ENCODE measurements around the gene PC.

DNA sequence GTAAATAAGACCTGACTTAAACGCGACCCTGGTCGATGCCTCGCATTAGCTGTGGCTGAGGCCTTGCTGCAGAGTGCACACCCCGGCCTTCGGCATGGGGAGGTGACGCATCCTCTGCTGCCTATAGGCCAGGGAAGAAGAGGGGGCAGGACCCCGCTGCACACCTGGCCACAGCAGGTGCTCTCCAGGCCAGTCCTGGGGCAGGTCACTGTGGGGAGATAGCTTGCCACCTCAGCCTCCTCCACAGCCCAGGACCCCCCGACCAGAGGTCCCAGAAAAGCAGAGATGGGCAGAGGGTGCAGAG is 88.7 kb downstream of the PC start:
- TF ChIP-seq CTCF (IDR thresholded peaks at IDR 0.05 in 2 of 3, conservative IDR thresholded peaks at IDR 0.05 in 1 of 3; ENCODE audit: insufficient read depth in 2 of 3, low read depth in 1 of 3, low read length in 3 of 3), result no peak
- TF ChIP-seq ZNF143 (CRISPR knock-in tag; IDR thresholded peaks at IDR 0.05), result no peak
- no peak for TF ChIP-seq MTA3 (IDR thresholded peaks at IDR 0.05; ENCODE audit: borderline replicate concordance)
- no peak for TF ChIP-seq ZNF830 (CRISPR knock-in tag; IDR thresholded peaks at IDR 0.05)
- TF ChIP-seq, protein P1, sequence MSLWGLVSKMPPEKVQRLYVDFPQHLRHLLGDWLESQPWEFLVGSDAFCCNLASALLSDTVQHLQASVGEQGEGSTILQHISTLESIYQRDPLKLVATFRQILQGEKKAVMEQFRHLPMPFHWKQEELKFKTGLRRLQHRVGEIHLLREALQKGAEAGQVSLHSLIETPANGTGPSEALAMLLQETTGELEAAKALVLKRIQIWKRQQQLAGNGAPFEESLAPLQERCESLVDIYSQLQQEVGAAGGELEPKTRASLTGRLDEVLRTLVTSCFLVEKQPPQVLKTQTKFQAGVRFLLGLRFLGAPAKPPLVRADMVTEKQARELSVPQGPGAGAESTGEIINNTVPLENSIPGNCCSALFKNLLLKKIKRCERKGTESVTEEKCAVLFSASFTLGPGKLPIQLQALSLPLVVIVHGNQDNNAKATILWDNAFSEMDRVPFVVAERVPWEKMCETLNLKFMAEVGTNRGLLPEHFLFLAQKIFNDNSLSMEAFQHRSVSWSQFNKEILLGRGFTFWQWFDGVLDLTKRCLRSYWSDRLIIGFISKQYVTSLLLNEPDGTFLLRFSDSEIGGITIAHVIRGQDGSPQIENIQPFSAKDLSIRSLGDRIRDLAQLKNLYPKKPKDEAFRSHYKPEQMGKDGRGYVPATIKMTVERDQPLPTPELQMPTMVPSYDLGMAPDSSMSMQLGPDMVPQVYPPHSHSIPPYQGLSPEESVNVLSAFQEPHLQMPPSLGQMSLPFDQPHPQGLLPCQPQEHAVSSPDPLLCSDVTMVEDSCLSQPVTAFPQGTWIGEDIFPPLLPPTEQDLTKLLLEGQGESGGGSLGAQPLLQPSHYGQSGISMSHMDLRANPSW (CRISPR knock-in tag; IDR thresholded peaks at IDR 0.05), result no peak
- no peak for TF ChIP-seq ZNF384 (IDR thresholded peaks at IDR 0.05; ENCODE audit: low read depth, low read length)
- TF ChIP-seq ARNT (IDR thresholded peaks at IDR 0.05), result no peak
- no peak for TF ChIP-seq E2F5 (CRISPR knock-in tag; IDR thresholded peaks at IDR 0.05)
- no peak for TF ChIP-seq ATF6 (CRISPR knock-in tag; IDR thresholded peaks at IDR 0.05)
- no peak for TF ChIP-seq JUND (IDR thresholded peaks at IDR 0.05; ENCODE audit: borderline replicate concordance, low read depth, low read length)
- TF ChIP-seq JUND (tag; IDR thresholded peaks at IDR 0.05; ENCODE audit: borderline replicate concordance, low read depth, low read length), result no peak
- TF ChIP-seq SIN3B (IDR thresholded peaks at IDR 0.05; ENCODE audit: low read depth), result no peak
- TF ChIP-seq, protein P2, sequence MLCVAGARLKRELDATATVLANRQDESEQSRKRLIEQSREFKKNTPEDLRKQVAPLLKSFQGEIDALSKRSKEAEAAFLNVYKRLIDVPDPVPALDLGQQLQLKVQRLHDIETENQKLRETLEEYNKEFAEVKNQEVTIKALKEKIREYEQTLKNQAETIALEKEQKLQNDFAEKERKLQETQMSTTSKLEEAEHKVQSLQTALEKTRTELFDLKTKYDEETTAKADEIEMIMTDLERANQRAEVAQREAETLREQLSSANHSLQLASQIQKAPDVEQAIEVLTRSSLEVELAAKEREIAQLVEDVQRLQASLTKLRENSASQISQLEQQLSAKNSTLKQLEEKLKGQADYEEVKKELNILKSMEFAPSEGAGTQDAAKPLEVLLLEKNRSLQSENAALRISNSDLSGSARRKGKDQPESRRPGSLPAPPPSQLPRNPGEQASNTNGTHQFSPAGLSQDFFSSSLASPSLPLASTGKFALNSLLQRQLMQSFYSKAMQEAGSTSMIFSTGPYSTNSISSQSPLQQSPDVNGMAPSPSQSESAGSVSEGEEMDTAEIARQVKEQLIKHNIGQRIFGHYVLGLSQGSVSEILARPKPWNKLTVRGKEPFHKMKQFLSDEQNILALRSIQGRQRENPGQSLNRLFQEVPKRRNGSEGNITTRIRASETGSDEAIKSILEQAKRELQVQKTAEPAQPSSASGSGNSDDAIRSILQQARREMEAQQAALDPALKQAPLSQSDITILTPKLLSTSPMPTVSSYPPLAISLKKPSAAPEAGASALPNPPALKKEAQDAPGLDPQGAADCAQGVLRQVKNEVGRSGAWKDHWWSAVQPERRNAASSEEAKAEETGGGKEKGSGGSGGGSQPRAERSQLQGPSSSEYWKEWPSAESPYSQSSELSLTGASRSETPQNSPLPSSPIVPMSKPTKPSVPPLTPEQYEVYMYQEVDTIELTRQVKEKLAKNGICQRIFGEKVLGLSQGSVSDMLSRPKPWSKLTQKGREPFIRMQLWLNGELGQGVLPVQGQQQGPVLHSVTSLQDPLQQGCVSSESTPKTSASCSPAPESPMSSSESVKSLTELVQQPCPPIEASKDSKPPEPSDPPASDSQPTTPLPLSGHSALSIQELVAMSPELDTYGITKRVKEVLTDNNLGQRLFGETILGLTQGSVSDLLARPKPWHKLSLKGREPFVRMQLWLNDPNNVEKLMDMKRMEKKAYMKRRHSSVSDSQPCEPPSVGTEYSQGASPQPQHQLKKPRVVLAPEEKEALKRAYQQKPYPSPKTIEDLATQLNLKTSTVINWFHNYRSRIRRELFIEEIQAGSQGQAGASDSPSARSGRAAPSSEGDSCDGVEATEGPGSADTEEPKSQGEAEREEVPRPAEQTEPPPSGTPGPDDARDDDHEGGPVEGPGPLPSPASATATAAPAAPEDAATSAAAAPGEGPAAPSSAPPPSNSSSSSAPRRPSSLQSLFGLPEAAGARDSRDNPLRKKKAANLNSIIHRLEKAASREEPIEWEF (CRISPR knock-in tag; IDR thresholded peaks at IDR 0.05), result no peak
